Trophoblast cell (in vitro differentiated cells and primary cell): Measurements from ENCODE around the gene COMMD1.

Experiments
- DNase-seq, 2 donors: peaks; one replicate each; pipeline ENCODE4 v3.0.0-alpha.2; 2016
- H2AFZ ChIP-seq: 2 replicates; pipeline ENCODE4 v1.6.1; 2013; ENCODE audit warnings: low read length, moderate library complexity, mild to moderate bottlenecking; ENCODE audit not compliant: insufficient read depth, poor library complexity
- H2AK5ac ChIP-seq: 2 replicates; pipeline ENCODE4 v1.6.1; 2013; ENCODE audit warnings: mild to moderate bottlenecking, low read length
- H2BK120ac ChIP-seq: 2 replicates; pipeline ENCODE4 v1.6.1; 2013; ENCODE audit warnings: low read length, mild to moderate bottlenecking, moderate library complexity; ENCODE audit not compliant: insufficient read depth, poor library complexity
- H2BK12ac ChIP-seq: 2 replicates; pipeline ENCODE4 v1.6.1; 2013; ENCODE audit warnings: mild to moderate bottlenecking, low read length, moderate library complexity
- H2BK5ac ChIP-seq: 2 replicates; pipeline ENCODE4 v1.6.1; 2013; ENCODE audit warnings: low read length, low read depth, moderate library complexity, mild to moderate bottlenecking; ENCODE audit not compliant: poor library complexity
- H3K14ac ChIP-seq: 2 replicates; pipeline ENCODE4 v1.6.1; 2013; ENCODE audit warnings: mild to moderate bottlenecking, low read length
- H3K18ac ChIP-seq: 2 replicates; pipeline ENCODE4 v1.6.1; 2013; ENCODE audit warnings: mild to moderate bottlenecking, low read length
- H3K23ac ChIP-seq: 2 replicates; pipeline ENCODE4 v1.6.1; 2013; ENCODE audit warnings: low read length
- H3K27ac ChIP-seq: 2 replicates; pipeline ENCODE4 v1.5.1; 2013; ENCODE audit warnings: low read depth, mild to moderate bottlenecking, inconsistent platforms, low read length, moderate library complexity
- H3K27me3 ChIP-seq: 2 replicates; pipeline ENCODE4 v1.6.1; 2013; ENCODE audit warnings: inconsistent platforms, mild to moderate bottlenecking, low read length, moderate library complexity; ENCODE audit not compliant: insufficient read depth
- H3K36me3 ChIP-seq, 2 experiments: 1 replicate in 1 of 2; 2 replicates in 1 of 2; pipeline ENCODE4 v1.6.1; 2013; ENCODE audit warnings: low read length in 2 of 2, mild to moderate bottlenecking in 2 of 2, moderate library complexity in 1 of 2; ENCODE audit not compliant: insufficient read depth in 2 of 2, control insufficient read depth in 1 of 2
- H3K4ac ChIP-seq: 2 replicates; pipeline ENCODE4 v1.6.1; 2013; ENCODE audit warnings: low read depth, mild to moderate bottlenecking, low read length, moderate library complexity
- H3K4me1 ChIP-seq, 2 experiments: 1 replicate in 1 of 2; 2 replicates in 1 of 2; pipeline ENCODE4 v1.6.1; 2013; ENCODE audit warnings: low read length in 2 of 2, mild to moderate bottlenecking in 2 of 2, moderate library complexity in 1 of 2; ENCODE audit not compliant: insufficient read depth in 2 of 2, control insufficient read depth in 1 of 2
- H3K4me2 ChIP-seq: 2 replicates; pipeline ENCODE4 v1.6.1; 2013; ENCODE audit warnings: inconsistent platforms, mild to moderate bottlenecking, low read length, moderate library complexity
- H3K4me3 ChIP-seq: 2 replicates; pipeline ENCODE4 v1.5.1; 2013; ENCODE audit warnings: mild to moderate bottlenecking, low read depth, low read length, inconsistent platforms
- H3K79me1 ChIP-seq: one replicate; pipeline ENCODE4 v1.6.1; 2013; ENCODE audit warnings: low read length
- H3K79me2 ChIP-seq: 2 replicates; pipeline ENCODE4 v1.6.1; 2013; ENCODE audit warnings: low read length, mild to moderate bottlenecking; ENCODE audit not compliant: control insufficient read depth, insufficient read depth, poor library complexity
- H3K9ac ChIP-seq: 2 replicates; pipeline ENCODE4 v1.6.1; 2013; ENCODE audit warnings: mild to moderate bottlenecking, low read length
- H3K9me3 ChIP-seq: 2 replicates; pipeline ENCODE4 v1.6.1; 2013; ENCODE audit warnings: low read depth, mild to moderate bottlenecking, control low read depth, inconsistent platforms, low read length; ENCODE audit not compliant: insufficient read depth
- H4K12ac ChIP-seq: 2 replicates; pipeline ENCODE4 v1.6.1; 2013; ENCODE audit warnings: low read depth, mild to moderate bottlenecking, low read length, moderate library complexity
- H4K8ac ChIP-seq: 2 replicates; pipeline ENCODE4 v1.6.1; 2013; ENCODE audit warnings: low read depth, mild to moderate bottlenecking, low read length, moderate library complexity
- H4K91ac ChIP-seq: one replicate; pipeline ENCODE4 v1.6.1; 2013; ENCODE audit warnings: low read depth, mild to moderate bottlenecking, low read length, moderate library complexity
- WGBS: extraction: QIAGEN DNeasy Blood & Tissue Kit; methylation state at CpG from one replicate; pipeline ENCODE4 v1.1.7; 2013; ENCODE audit warnings: missing lambda C conversion rate; ENCODE audit not compliant: insufficient read length, insufficient coverage; ENCODE audit errors: extremely low coverage; 5-methylcytosine and 5-hydroxymethylcytosine counted together

Gene COMMD1

GRCh38 chr2:62089658-62090057 is 184.2 kb downstream of the COMMD1 start:
- Histone ChIP-seq H3K36me3 (no peaks in the 10 kb centered on the region), H3K79me2 (no peaks in the 10 kb centered on the region), H2AK5ac (no peak overlapping the region), H3K9me3 (no peaks in the 10 kb centered on the region), H4K8ac (no peak overlapping the region), H3K4me3 (no peak overlapping the region), H3K4me1 (peaks cover 0 to 2% of the 10 kb centered on the region in 2 experiments), H3K4me2 (no peak overlapping the region), H3K23ac (no peak overlapping the region), H2AFZ (no peak overlapping the region), H2BK120ac (no peak overlapping the region), H3K79me1 (no peaks in the 10 kb centered on the region), H3K18ac (no peak overlapping the region), H3K9ac (no peak overlapping the region), H4K91ac (no peak overlapping the region), H3K4ac (no peak overlapping the region), H3K27ac (no peak overlapping the region), H2BK12ac (no peak overlapping the region), H4K12ac (no peak overlapping the region), H3K27me3 (no peaks in the 10 kb centered on the region), H3K14ac (no peak overlapping the region), H2BK5ac (no peak overlapping the region)
- peak; percentile 13 to 57 for DNase-seq
- WGBS: no CpG with 5 or more reads among the region's 3 CpGs

GRCh38 chr2:62091471-62091870 is 186.0 kb downstream of the COMMD1 start:
- Histone ChIP-seq H2BK120ac (no peak overlapping the region), H2BK12ac (no peak overlapping the region), H2BK5ac (no peak overlapping the region), H3K4me3 (no peak overlapping the region), H3K27me3 (no peaks in the 10 kb centered on the region), H3K36me3 (no peaks in the 10 kb centered on the region), H4K91ac (no peak overlapping the region), H2AK5ac (no peak overlapping the region), H3K79me2 (no peaks in the 10 kb centered on the region), H4K12ac (no peak overlapping the region), H3K79me1 (no peaks in the 10 kb centered on the region), H3K4me1 (peaks cover 0 to 2% of the 10 kb centered on the region in 2 experiments), H3K4ac (no peak overlapping the region), H3K27ac (no peak overlapping the region), H4K8ac (no peak overlapping the region), H3K9ac (no peak overlapping the region), H3K4me2 (no peak overlapping the region), H2AFZ (no peak overlapping the region), H3K9me3 (no peaks in the 10 kb centered on the region), H3K18ac (no peak overlapping the region), H3K14ac (no peak overlapping the region), H3K23ac (no peak overlapping the region)
- no CpG with 5 or more reads among the region's 2 CpGs for whole genome bisulfite sequencing
- DNase-seq: no peak

GRCh38 chr2:62099050-62099449 is 193.6 kb downstream of the COMMD1 start:
- H2BK120ac ChIP-seq: no peak overlapping the region
- WGBS: no CpG with 5 or more reads among the region's 4 CpGs

GRCh38 chr2:62099523-62100175 is 194.2 kb downstream of the COMMD1 start:
- no peak overlapping the region for H3K18ac ChIP-seq
- H4K91ac ChIP-seq: no peak overlapping the region
- H3K14ac ChIP-seq: peak overlapping the region; percentile 51
- H2AFZ ChIP-seq: no peak overlapping the region
- peak overlapping the region; percentile 37 for H2AK5ac ChIP-seq
- peaks cover 2% of the 10 kb centered on the region for H3K79me1 ChIP-seq
- no peaks in the 10 kb centered on the region for H3K9me3 ChIP-seq
- no peak overlapping the region for H2BK120ac ChIP-seq
- no peak overlapping the region for H4K8ac ChIP-seq
- peak overlapping the region; percentile 71 for H2BK12ac ChIP-seq
- H3K79me2 ChIP-seq: no peaks in the 10 kb centered on the region
- no peaks in the 10 kb centered on the region for H3K27me3 ChIP-seq
- no peak overlapping the region for H3K27ac ChIP-seq
- DNase-seq: no peak
- no peaks in the 10 kb centered on the region for H3K36me3 ChIP-seq
- H3K23ac ChIP-seq: no peak overlapping the region
- H3K9ac ChIP-seq: no peak overlapping the region
- H2BK5ac ChIP-seq: no peak overlapping the region
- peaks cover 0 to 15% of the 10 kb centered on the region in 2 experiments for H3K4me1 ChIP-seq
- WGBS: no CpG with 5 or more reads among the region's 10 CpGs
- H3K4me2 ChIP-seq: no peak overlapping the region
- H4K12ac ChIP-seq: no peak overlapping the region
- peak overlapping the region; percentile 46 for H3K4ac ChIP-seq
- H3K4me3 ChIP-seq: no peak overlapping the region

More at GRCh38 chr2:62099050-62099449, 193.6 kb downstream of the COMMD1 start:
- Histone ChIP-seq H3K4me2 (no peak overlapping the region), H3K9ac (no peak overlapping the region), H3K23ac (no peak overlapping the region), H3K79me1 (peaks cover 2% of the 10 kb centered on the region), H3K4ac (no peak overlapping the region), H4K91ac (no peak overlapping the region), H3K27ac (no peak overlapping the region), H4K8ac (no peak overlapping the region), H2BK5ac (no peak overlapping the region), H4K12ac (no peak overlapping the region), H3K79me2 (no peaks in the 10 kb centered on the region), H2AFZ (no peak overlapping the region), H3K9me3 (no peaks in the 10 kb centered on the region), H3K4me3 (no peak overlapping the region), H3K14ac (no peak overlapping the region), H3K4me1 (peaks cover 0 to 15% of the 10 kb centered on the region in 2 experiments), H3K27me3 (no peaks in the 10 kb centered on the region), H3K36me3 (no peaks in the 10 kb centered on the region), H3K18ac (no peak overlapping the region), H2AK5ac (no peak overlapping the region), H2BK12ac (no peak overlapping the region)
- DNase-seq: no peak
